Measurements from ENCODE around the gene ZNF469. TPM values are rescaled to one million over a fixed set of nuclear protein-coding genes. Genes with fewer than 3 reads are reported as not detected.

The ZNF469 gene
- total and polyA plus RNA-seq, 2 donors (not counting 3 experiments of a cell fraction or from before 2014, with no cell fraction given): 0.90 to 5.7 TPM

DNA sequence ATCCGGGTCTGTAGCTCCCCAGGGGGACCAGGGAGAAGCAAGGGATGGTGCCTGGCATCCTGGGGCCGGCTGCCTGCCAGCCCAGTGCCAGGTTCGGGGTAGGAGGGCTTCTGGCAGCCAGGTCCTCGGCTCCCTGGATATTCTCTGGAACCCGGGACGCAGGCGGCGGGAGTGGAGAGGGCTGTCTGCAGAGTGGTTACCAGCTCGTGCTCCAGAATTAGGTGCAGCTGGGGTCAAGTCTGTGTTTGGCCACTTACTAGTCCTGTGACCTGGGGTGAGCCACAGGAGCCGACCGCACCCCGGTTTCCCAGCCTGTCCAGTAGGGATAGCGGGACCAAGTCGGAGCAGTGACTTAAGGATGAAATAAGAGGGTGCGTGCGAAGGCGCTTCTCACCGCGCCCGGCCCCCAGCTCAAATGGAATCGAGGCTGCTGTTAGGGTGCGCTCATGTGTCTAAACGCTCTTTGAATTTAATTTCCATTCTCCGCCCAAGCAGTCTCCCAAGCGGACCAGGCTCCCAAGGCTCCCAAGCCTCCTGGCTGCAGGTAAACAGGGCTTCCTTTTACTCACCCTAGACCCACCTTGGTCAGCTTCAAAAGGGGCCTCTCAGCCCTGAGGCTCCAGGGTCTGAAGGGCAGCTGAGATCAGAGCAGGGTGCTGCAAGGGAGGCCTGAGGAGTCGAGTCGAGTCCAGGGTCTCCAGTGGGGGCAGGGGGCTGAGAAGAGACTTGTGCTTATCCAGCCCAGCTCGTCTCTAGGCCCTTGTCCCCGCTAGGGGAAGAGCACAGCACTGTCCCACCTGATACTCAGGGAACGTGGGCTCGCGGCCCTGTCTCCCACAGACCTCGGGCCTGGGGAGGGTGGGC lies 28.3 kb upstream of the ZNF469 start:
- H3K36me3 ChIP-seq (ENCODE audit: control insufficient read depth in 2 of 2, extremely low read depth in 1 of 2, insufficient read depth in 2 of 2, low read length in 2 of 2): no peaks in the 10 kb centered on the region
- TF ChIP-seq MYC (IDR thresholded peaks at IDR 0.05; ENCODE audit: low read depth, low read length) (no peak), FOS (IDR thresholded peaks at IDR 0.05; ENCODE audit: borderline replicate concordance, insufficient read depth, low read length) (no peak), POLR2A (IDR thresholded peaks at IDR 0.05; ENCODE audit: low read depth, low read length) (no peak), JUN (IDR thresholded peaks at IDR 0.05; ENCODE audit: borderline replicate concordance, insufficient read depth, insufficient read length, low read depth) (no peak), CTCF (IDR thresholded peaks at IDR 0.05; ENCODE audit: extremely low read depth in 1 of 2, insufficient read depth in 1 of 2, low read depth in 1 of 2, low read length in 2 of 2) (no peak), EZH2 (IDR thresholded peaks at IDR 0.05; ENCODE audit: borderline replicate concordance, low read depth, low read length, severe bottlenecking) (no peak), POLR2AphosphoS5 (IDR thresholded peaks at IDR 0.05; ENCODE audit: insufficient read depth, low read depth, low read length) (no peak)
- H3K9me1 ChIP-seq (replicated peaks; ENCODE audit: control insufficient read depth, extremely low read depth, insufficient read depth, low read length): no peaks in the 10 kb centered on the region
- dilution Hi-C loops (cut with MboI; ENCODE audit: extremely low pct_ligation_motif_present, low sequenced_read_pairs): no loop called here
- H3K9me3 ChIP-seq (replicated peaks; ENCODE audit: control insufficient read depth, insufficient read depth, low read length): no peaks in the 10 kb centered on the region
- CTCF ChIA-PET: interaction anchor here (1.1 kb wide), 1 partner anchor 14 kb away, joined by 5 read pairs; no protein-coding TSS in a partner anchor
- H3K9ac ChIP-seq (replicated peaks; ENCODE audit: extremely low read depth, insufficient read depth, low read length): no peak overlapping the region
- BruUV-seq (replicated peaks): no TSS peak
- POLR2A ChIA-PET: no interaction called here
- no peaks in the 10 kb centered on the region for H3K79me2 ChIP-seq (ENCODE audit: control insufficient read depth, insufficient read depth, low read length)
- intact Hi-C loops (cut with micrococcal nuclease): no loop called here
- no peaks in the 10 kb centered on the region for H4K20me1 ChIP-seq (replicated peaks; ENCODE audit: control insufficient read depth, extremely low read depth, insufficient read depth, low read length)
- no peak overlapping the region for H3K27ac ChIP-seq (ENCODE audit: insufficient read depth, low read depth, low read length)
- H2AFZ ChIP-seq (ENCODE audit: low read depth, low read length): no peak overlapping the region
- no peak overlapping the region for H3K4me3 ChIP-seq (replicated peaks in 1 of 3; ENCODE audit: insufficient read depth in 1 of 3, low read depth in 1 of 3, low read length in 3 of 3)
- H3K27me3 ChIP-seq (ENCODE audit: control insufficient read depth in 2 of 2, insufficient read depth in 2 of 2, low read length in 2 of 2): no peaks in the 10 kb centered on the region
- FAIRE-seq (no peak), DNase-seq (ENCODE audit: low read depth, low spot score) (no peak)
- H3K4me1 ChIP-seq (ENCODE audit: control insufficient read depth, extremely low read depth, insufficient read depth, low read length): no peaks in the 10 kb centered on the region
- no peak overlapping the region for H3K4me2 ChIP-seq (ENCODE audit: insufficient read depth, low read length)
